Common myeloid progenitor, CD34-positive (primary cell): Measurements from ENCODE around the gene TSPAN17.
A peak's percentile ranks its signal among the peaks of the same experiment; 100 is the strongest.

Experiments used
- CTCF ChIA-PET: fragments of 350-600 bp; sonication (Branson Sonifier 250); formaldehyde crosslinking; loops from one replicate; lab custom pipeline; 2021; ENCODE audit warnings: antibody characterized with exemption; lab: Charles Lee
- POLR2A ChIA-PET: fragments of 350-600 bp; sonication (Branson Sonifier 250); formaldehyde crosslinking; loops from one replicate; lab custom pipeline; 2021; ENCODE audit warnings: antibody characterized with exemption; lab: Charles Lee
- DNase-seq, 3 donors: peaks; one replicate each; pipeline versions ENCODE4 v3.0.0 to v3.0.0-alpha.2; 2013
- H3K27ac ChIP-seq, 2 experiments: 1 replicate in 1 of 2; 2 replicates in 1 of 2; pipeline ENCODE4 v1.7.0; 2013; ENCODE audit warnings: inconsistent platforms in 2 of 2, low read length in 2 of 2, mild to moderate bottlenecking in 2 of 2, low read depth in 1 of 2, moderate library complexity in 1 of 2; ENCODE audit not compliant: severe bottlenecking in 2 of 2, insufficient read depth in 1 of 2, poor library complexity in 1 of 2
- H3K27me3 ChIP-seq, 5 experiments: replicated peaks in 2 of 5; 1 replicate in 3 of 5; 2 replicates in 2 of 5; pipeline versions ENCODE4 v1.6.1 to v1.7.0; 2013; ENCODE audit warnings: low read length in 4 of 5, mild to moderate bottlenecking in 2 of 5, moderate library complexity in 2 of 5, inconsistent platforms in 1 of 5; ENCODE audit not compliant: insufficient read depth in 5 of 5, control insufficient read depth in 4 of 5
- H3K36me3 ChIP-seq, 4 experiments: 1 replicate in 2 of 4; 2 replicates in 2 of 4; pipeline versions ENCODE4 v1.6.1 to v1.7.0; 2013; ENCODE audit warnings: low read length in 3 of 4, control low read depth in 1 of 4, mild to moderate bottlenecking in 1 of 4; ENCODE audit not compliant: control insufficient read depth in 4 of 4, insufficient read depth in 4 of 4
- H3K4me1 ChIP-seq, 4 experiments: 1 replicate in 3 of 4; 2 replicates in 1 of 4; pipeline versions ENCODE4 v1.6.1 to v1.7.1; 2013; ENCODE audit warnings: low read length in 3 of 4, mild to moderate bottlenecking in 3 of 4, control low read depth in 1 of 4, inconsistent platforms in 1 of 4, moderate library complexity in 1 of 4; ENCODE audit not compliant: control insufficient read depth in 4 of 4, insufficient read depth in 4 of 4; ENCODE audit errors: control extremely low read depth in 1 of 4
- H3K4me3 ChIP-seq, 7 experiments: 1 replicate in 4 of 7; 2 replicates in 3 of 7; pipeline versions ENCODE4 v1.5.1 to v1.7.0; 2013; ENCODE audit warnings: mild to moderate bottlenecking in 7 of 7, low read length in 6 of 7, moderate library complexity in 6 of 7, inconsistent platforms in 2 of 7, low read depth in 2 of 7, control low read depth in 1 of 7; ENCODE audit not compliant: insufficient read depth in 4 of 7, control insufficient read depth in 1 of 7; ENCODE audit errors: extremely low read depth in 1 of 7
- H3K9me3 ChIP-seq, 5 experiments: 1 replicate in 4 of 5; 2 replicates in 1 of 5; pipeline versions ENCODE4 v1.6.1 to v1.7.1; 2013; ENCODE audit warnings: low read length in 4 of 5, mild to moderate bottlenecking in 2 of 5, inconsistent platforms in 1 of 5, low read depth in 1 of 5, moderate library complexity in 1 of 5; ENCODE audit not compliant: control insufficient read depth in 4 of 5, insufficient read depth in 2 of 5; ENCODE audit errors: control extremely low read depth in 1 of 5
- WGBS: methylation state at CpG from one replicate; pipeline ENCODE4 v1.1.5; 2013; ENCODE audit not compliant: insufficient coverage; 5-methylcytosine and 5-hydroxymethylcytosine counted together

TSPAN17 gene

DNA sequence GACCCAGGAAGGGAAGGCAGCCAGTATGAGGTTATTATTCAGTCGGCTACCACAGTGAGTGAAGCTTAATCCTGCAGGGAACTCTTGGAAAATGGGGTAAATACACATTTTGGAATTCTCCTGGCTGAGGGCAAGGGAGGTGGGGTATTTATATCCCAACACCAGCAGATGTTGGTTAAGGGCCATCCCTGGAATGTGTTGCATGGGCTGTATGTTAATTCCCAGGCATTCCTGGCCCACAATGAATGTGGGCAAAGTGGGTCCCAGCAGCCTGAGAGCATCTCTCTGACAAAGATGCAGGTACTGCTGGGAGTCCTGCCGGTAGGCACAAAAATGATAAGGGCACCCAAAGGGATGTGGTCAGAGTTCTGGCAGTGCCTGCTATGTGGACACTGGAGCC is 34.4 kb upstream of the TSPAN17 start:
- Histone ChIP-seq H3K9me3 (no peaks in the 10 kb centered on the region), H3K4me1 (peaks cover 0 to 10% (median 5%) of the 10 kb centered on the region in 4 experiments), H3K36me3 (no peaks in the 10 kb centered on the region), H3K27ac (no peak overlapping the region), H3K27me3 (peaks cover 0 to 80% (median 36%) of the 10 kb centered on the region in 5 experiments), H3K4me3 (no peak overlapping the region)
- ChIA-PET POLR2A (no interaction called here), CTCF (no interaction called here)
- WGBS: 73% methylated on average over 2 of the region's 2 CpGs
- no peak for DNase-seq

DNA sequence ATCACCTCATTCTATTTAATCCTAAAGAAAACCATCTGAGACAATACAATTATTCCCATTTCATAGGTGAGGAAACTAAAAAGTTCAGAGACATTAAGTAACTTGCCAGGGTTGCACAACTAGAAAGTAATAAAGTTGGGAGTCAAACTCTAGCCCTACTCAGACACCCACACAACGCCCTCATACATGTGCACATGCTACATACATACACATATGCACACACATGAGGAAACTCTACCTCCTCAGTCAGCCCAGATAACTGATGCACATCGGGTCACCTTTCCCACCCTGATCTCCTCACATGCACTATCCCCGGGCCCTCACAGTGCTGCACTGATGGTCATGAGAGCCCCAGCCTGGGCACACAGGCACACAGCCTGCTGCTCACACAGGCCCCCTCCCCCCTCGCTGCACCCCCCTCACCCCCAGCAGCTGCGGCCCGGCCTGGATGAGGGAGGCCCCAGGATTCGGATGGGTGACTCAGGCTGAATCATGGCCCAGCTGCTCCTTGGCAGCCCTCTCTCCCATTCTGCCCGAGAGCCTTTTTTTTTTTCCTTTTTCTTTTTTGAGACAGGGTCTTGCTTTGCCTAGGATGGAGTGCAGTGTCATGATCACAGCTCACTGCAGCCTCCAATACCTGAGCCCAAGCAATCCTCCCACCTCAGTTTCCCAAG is 32.3 kb upstream of the TSPAN17 start:
- Histone ChIP-seq H3K4me3 (no peak overlapping the region), H3K36me3 (no peaks in the 10 kb centered on the region), H3K27ac (no peak overlapping the region), H3K4me1 (peaks cover 0 to 17% (median 14%) of the 10 kb centered on the region in 4 experiments), H3K27me3 (peaks cover 0 to 87% (median 39%) of the 10 kb centered on the region in 5 experiments), H3K9me3 (peaks cover 0 to 5% (median 0%) of the 10 kb centered on the region in 5 experiments)
- no peak for DNase-seq
- 82% methylated on average over 3 of the region's 8 CpGs for whole genome bisulfite sequencing
- CTCF ChIA-PET: interaction anchor here (0.6 to 1.5 kb wide), 2 partner anchors 16 to 42 kb away, joined by 4 read pairs; partner anchors contain the start of genes EIF4E1B and SNCB
- POLR2A ChIA-PET: no interaction called here

DNA sequence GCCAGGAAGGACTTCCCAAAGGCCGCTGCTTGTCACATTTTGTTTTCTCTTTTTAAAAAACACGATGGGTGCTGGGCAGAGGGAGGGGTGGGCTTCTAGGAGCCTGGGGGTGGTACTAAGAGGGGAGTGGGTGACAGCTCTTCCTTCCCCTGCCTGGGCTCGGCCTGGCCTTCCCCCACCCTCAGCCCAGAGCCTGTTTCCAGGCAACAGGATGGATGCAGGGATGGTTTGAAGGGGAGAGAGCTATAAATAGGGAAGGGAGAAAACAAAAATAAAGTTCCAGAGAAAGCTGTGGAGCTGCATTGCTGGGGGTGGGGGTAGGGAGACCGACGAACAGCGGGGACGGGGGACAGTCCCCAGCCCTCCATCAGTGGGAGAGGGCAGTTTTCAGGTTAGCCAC is 30.8 kb upstream of the TSPAN17 start:
- CTCF ChIA-PET: interaction anchor here (2.2 kb wide), 1 partner anchor 9 kb away, joined by 8 read pairs; no protein-coding TSS in a partner anchor
- no peak for DNase-seq
- no peak overlapping the region for H3K4me3 ChIP-seq

DNA sequence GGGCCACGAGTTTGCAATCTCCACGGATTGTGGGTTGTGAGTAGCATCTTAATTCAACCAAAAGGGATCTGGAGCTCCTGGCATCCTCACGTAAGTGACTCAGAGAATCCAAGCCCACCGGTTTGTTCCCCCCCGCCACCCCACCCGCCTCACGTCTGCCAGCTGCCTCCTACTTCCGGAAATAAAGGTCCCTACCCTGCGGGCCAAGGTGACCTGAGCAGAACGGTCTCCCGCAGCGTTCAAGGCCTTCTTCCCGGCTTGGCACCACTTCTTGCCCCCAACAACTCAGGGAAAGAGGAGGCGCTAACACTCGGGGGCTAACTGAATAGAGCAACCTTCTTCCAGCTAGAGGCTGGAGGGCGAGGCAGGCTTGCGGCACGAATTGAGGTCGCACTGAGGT is 28.5 kb upstream of the TSPAN17 start:
- Histone ChIP-seq H3K9me3 (peaks cover 0 to 5% (median 0%) of the 10 kb centered on the region in 5 experiments), H3K4me1 (peaks cover 0 to 23% (median 20%) of the 10 kb centered on the region in 4 experiments), H3K36me3 (no peaks in the 10 kb centered on the region), H3K27me3 (peaks cover 0 to 82% (median 45%) of the 10 kb centered on the region in 5 experiments), H3K4me3 (peak overlapping the region in 2 of 7 experiments; percentile 28 to 54), H3K27ac (no peak overlapping the region)
- 23% methylated on average over 17 of the region's 19 CpGs for WGBS
- POLR2A ChIA-PET: no interaction called here
- DNase-seq: peak in 2 of 3 donors; percentile 39 to 48
- CTCF ChIA-PET: interaction anchor here (1.1 to 1.5 kb wide), 2 partner anchors 9 to 14 kb away, joined by 3 to 4 read pairs; partner anchors contain the start of gene GPRIN1

More for the DNA sequence above, 30.8 kb upstream of the TSPAN17 start:
- Histone ChIP-seq H3K27ac (no peak overlapping the region), H3K27me3 (peaks cover 0 to 96% (median 49%) of the 10 kb centered on the region in 5 experiments), H3K9me3 (peaks cover 0 to 5% (median 0%) of the 10 kb centered on the region in 5 experiments), H3K4me1 (peaks cover 0 to 23% (median 20%) of the 10 kb centered on the region in 4 experiments), H3K36me3 (no peaks in the 10 kb centered on the region)
- POLR2A ChIA-PET: no interaction called here
- WGBS: 64% methylated on average over 6 of the region's 7 CpGs

DNA sequence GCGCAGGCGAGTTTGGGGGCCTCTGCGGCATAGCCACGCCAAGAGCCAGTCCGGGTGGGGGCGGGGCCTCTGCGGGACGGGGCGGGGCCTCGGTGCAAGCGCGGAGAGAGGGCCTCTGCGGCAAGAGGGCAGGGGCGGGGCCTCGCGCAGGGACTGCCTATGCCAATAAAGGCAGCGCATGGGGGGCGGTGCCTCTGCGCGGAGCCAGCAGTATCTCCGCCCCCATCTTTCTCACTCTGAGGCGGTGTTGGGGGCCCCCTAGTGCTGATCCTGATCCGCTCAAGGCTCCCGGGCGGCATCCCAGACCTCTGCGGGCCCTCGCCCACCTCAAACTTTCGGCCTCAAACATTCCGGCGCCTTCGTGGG is 28.1 kb upstream of the TSPAN17 start:
- Histone ChIP-seq H3K27me3 (peaks cover 0 to 84% (median 42%) of the 10 kb centered on the region in 5 experiments), H3K4me1 (peaks cover 0 to 23% (median 20%) of the 10 kb centered on the region in 4 experiments), H3K27ac (no peak overlapping the region), H3K9me3 (peaks cover 0 to 5% (median 0%) of the 10 kb centered on the region in 5 experiments), H3K4me3 (peak overlapping the region in 2 of 7 experiments; percentile 11 to 54), H3K36me3 (no peaks in the 10 kb centered on the region)
- peak; percentile 86 to 90 (median 90) for DNase-seq
- ChIA-PET POLR2A (no interaction called here), CTCF (interaction anchor here (1.1 kb wide), 1 partner anchor 9 kb away, joined by 3 read pairs; the partner anchor contains the start of gene GPRIN1)
- WGBS: 2% methylated on average over 25 of the region's 31 CpGs

DNA sequence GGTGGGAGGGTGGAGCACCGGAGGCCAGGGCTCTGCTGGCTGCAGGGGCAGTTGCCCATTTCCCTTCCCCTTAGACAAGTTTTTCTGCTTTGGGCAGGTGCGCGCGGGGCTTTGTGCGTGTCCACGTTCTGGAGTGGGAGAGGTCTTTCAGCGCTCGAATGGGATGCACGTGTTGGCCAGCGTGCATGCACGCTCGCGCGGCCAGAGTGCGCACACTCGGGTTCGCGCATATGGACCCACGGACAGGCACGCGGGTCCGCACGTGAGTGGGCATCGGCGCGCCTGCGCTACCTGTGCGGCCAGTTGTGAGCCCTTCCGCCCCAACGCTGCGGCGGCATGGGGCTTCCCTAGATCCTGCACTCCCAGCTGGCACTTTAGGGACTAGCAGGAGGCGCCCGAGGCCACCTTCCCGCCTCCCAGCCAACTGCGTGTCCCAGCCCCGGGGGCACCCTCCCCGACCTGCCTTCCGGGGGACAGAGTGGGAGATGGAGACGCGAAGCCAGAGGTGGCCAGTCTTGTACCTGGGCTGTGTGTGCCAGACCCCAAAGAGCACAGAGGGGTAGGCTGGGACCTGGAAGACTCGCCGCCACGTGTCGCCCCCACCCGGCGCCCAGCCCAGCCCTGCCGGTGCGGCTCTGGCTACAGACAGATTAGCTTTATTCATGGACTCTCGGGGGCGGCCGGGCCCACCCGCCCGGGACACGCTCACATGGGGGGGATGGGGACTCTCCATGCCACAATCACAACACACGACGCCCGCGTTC is 27.5 kb upstream of the TSPAN17 start:
- Histone ChIP-seq H3K4me3 (peak overlapping the region in 1 of 7 experiments; percentile 11), H3K27ac (no peak overlapping the region), H3K36me3 (no peaks in the 10 kb centered on the region), H3K27me3 (peaks cover 0 to 88% (median 41%) of the 10 kb centered on the region in 5 experiments), H3K4me1 (peaks cover 0 to 23% (median 20%) of the 10 kb centered on the region in 4 experiments), H3K9me3 (peaks cover 0 to 5% (median 0%) of the 10 kb centered on the region in 5 experiments)
- no peak for DNase-seq
- WGBS: 7% methylated on average over 41 of the region's 59 CpGs
- ChIA-PET CTCF (no interaction called here), POLR2A (no interaction called here)
